OCI-LY7 (cell line): ENCODE results near the gene LEF1.

Source experiments
- EZH2phosphoT487 ChIP-seq: fragments of 200-600 bp; sonication (generic); IDR thresholded peaks from 2 replicates; pipeline ENCODE4 v1.6.1; 2018; ENCODE audit warnings: low read depth, borderline replicate concordance, mild to moderate bottlenecking, mixed run types, antibody characterized with exemption, low read length, moderate library complexity, mixed read lengths
- TF ChIP-seq, protein P1 (sequence below): fragments of 200-600 bp; sonication (generic); conservative IDR thresholded peaks from 2 replicates; pipeline ENCODE4 v1.5.1; 2014; ENCODE audit warnings: mild to moderate bottlenecking, antibody characterized with exemption, low read length, moderate library complexity, mixed read lengths

DNA sequence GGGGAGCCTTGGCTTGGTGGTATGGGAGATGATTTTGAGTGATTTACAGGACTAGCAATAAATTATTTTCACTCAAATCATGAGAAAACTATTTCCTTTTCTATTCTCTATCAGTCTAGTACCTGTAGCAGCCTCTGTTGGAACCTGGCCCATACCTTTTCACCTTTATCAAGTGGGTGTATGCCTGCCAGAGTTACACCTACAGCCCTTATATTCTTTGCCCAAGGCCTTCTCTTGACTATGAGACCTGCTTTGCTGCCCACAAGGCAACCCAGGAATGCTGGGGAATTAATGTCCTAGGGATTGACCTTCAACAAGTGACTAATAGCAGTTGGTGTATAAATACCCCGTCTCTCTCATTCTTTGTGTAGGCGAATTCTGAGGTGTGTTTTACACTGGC, 20.0 kb upstream of the LEF1 start:
- TF ChIP-seq, protein P1, sequence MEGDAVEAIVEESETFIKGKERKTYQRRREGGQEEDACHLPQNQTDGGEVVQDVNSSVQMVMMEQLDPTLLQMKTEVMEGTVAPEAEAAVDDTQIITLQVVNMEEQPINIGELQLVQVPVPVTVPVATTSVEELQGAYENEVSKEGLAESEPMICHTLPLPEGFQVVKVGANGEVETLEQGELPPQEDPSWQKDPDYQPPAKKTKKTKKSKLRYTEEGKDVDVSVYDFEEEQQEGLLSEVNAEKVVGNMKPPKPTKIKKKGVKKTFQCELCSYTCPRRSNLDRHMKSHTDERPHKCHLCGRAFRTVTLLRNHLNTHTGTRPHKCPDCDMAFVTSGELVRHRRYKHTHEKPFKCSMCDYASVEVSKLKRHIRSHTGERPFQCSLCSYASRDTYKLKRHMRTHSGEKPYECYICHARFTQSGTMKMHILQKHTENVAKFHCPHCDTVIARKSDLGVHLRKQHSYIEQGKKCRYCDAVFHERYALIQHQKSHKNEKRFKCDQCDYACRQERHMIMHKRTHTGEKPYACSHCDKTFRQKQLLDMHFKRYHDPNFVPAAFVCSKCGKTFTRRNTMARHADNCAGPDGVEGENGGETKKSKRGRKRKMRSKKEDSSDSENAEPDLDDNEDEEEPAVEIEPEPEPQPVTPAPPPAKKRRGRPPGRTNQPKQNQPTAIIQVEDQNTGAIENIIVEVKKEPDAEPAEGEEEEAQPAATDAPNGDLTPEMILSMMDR: no peak
- no peak for TF ChIP-seq EZH2phosphoT487
